Measurements from ENCODE around the gene GET4. TPM values are rescaled to one million over a fixed set of nuclear protein-coding genes. Genes with fewer than 3 reads are reported as not detected.

GET4 gene
- total and polyA plus RNA-seq, 2 of the 4 experiments (the other 2 are of a cell fraction), result 11.3 to 30.9 TPM

- no peaks in the 10 kb centered on the region for H3K27me3 ChIP-seq (ENCODE audit: control insufficient read depth, insufficient read depth, low read length)
- no peak overlapping the region for H3K23ac ChIP-seq (ENCODE audit: low read depth, low read length)
- 82% methylated on average over 26 of the region's 50 CpGs; no CpG with 5 or more reads in 1 of the 2 experiments for WGBS, 2 experiments (ENCODE audit: extremely low coverage in 2 of 2, insufficient read length in 1 of 2)
- H4K8ac ChIP-seq (ENCODE audit: low read depth in 2 of 2, low read length in 2 of 2), result no peak overlapping the region
- H3K79me1 ChIP-seq (ENCODE audit: low read depth in 1 of 2, low read length in 2 of 2), result peaks cover 4 to 81% of the 10 kb centered on the region in 2 experiments
- H4K20me1 ChIP-seq (ENCODE audit: insufficient read depth, low read length), result peaks cover 71% of the 10 kb centered on the region
- in situ Hi-C loops (cut with MboI; ENCODE audit: low sequenced_read_pairs) (no loop called here), dilution Hi-C loops (cut with HindIII; ENCODE audit: low sequenced_read_pairs, unreplicated experiment) (no loop called here), intact Hi-C loops (cut with micrococcal nuclease) (no loop called here)
- H3K36me3 ChIP-seq (ENCODE audit: control insufficient read depth, insufficient read depth, low read length), result peaks cover 21% of the 10 kb centered on the region
- no peak overlapping the region for H2AK5ac ChIP-seq (ENCODE audit: low read depth, low read length)
- no peak overlapping the region for H3K4ac ChIP-seq (ENCODE audit: low read depth, low read length)
- no peak overlapping the region for H3K4me2 ChIP-seq (ENCODE audit: low read depth, low read length)
- H2BK120ac ChIP-seq (ENCODE audit: low read depth, low read length), result no peak overlapping the region
- DNase-seq (no peak), ATAC-seq (ENCODE audit: low read depth) (no peak)
- no peak overlapping the region for H3K18ac ChIP-seq (ENCODE audit: low read depth, low read length)
- ChIA-PET POLR2A (ENCODE audit: unreplicated experiment) (no interaction called here), CTCF (no interaction called here)
- H3K4me3 ChIP-seq (ENCODE audit: insufficient read depth, low read depth, low read length), result no peak overlapping the region
- no peak overlapping the region for H3K56ac ChIP-seq (ENCODE audit: extremely low read depth, insufficient read depth, low read length)
- no peak for TF ChIP-seq RCOR1 (IDR thresholded peaks at IDR 0.05; ENCODE audit: insufficient replicate concordance, low read length)
- TF ChIP-seq USF2 (IDR thresholded peaks at IDR 0.05; ENCODE audit: low read depth, low read length), result no peak
- no peak for TF ChIP-seq MAZ (IDR thresholded peaks at IDR 0.05; ENCODE audit: borderline replicate concordance, low read depth, low read length)
- TF ChIP-seq NFE2L2 (IDR thresholded peaks at IDR 0.05; ENCODE audit: low read depth, low read length), result no peak
- no peak for TF ChIP-seq MXI1 (IDR thresholded peaks at IDR 0.05; ENCODE audit: borderline replicate concordance, low read depth, low read length)
- no peak for TF ChIP-seq SMC3 (IDR thresholded peaks at IDR 0.05; ENCODE audit: low read depth, low read length)
- TF ChIP-seq RAD21 (IDR thresholded peaks at IDR 0.05; ENCODE audit: low read length), result no peak
- TF ChIP-seq ELK1 (IDR thresholded peaks at IDR 0.05; ENCODE audit: borderline replicate concordance, low read depth, low read length), result no peak
- TF ChIP-seq CEBPB (IDR thresholded peaks at IDR 0.05; ENCODE audit: low read depth, low read length), result no peak
- H2AFZ ChIP-seq (replicated peaks; ENCODE audit: low read length, poor library complexity), result no peak overlapping the region
- H3K14ac ChIP-seq (replicated peaks; ENCODE audit: low read depth, low read length), result no peak overlapping the region
- peaks cover 9% of the 10 kb centered on the region for H3K9me1 ChIP-seq (ENCODE audit: insufficient read depth, low read length)
- H2BK15ac ChIP-seq (ENCODE audit: low read depth, low read length), result no peak overlapping the region
- H3K9me3 ChIP-seq (ENCODE audit: control insufficient read depth, insufficient read depth, low read length), result no peaks in the 10 kb centered on the region
- H2BK20ac ChIP-seq (ENCODE audit: low read depth, low read length), result no peak overlapping the region
- H4K5ac ChIP-seq (ENCODE audit: low read depth, low read length), result no peak overlapping the region
- H4K91ac ChIP-seq (ENCODE audit: insufficient read depth, low read depth, low read length), result no peak overlapping the region
- no TSS peak for BruUV-seq (replicated peaks)
- H3K27ac ChIP-seq (ENCODE audit: insufficient read depth, low read length), result no peak overlapping the region
- H2AK9ac ChIP-seq (replicated peaks; ENCODE audit: low read depth, low read length, poor library complexity), result no peak overlapping the region
- no peak overlapping the region for H3K9ac ChIP-seq (ENCODE audit: low read depth, low read length)
- H3K4me1 ChIP-seq (ENCODE audit: control insufficient read depth, insufficient read depth, low read length), result no peaks in the 10 kb centered on the region
- no peak overlapping the region for H2BK5ac ChIP-seq (ENCODE audit: low read depth, low read length, poor library complexity, severe bottlenecking)
These were observed 7.0 kb downstream of the GET4 start for GRCh38 chr7:883055-884021.

Measured in IMR-90 (cell line).